Measurements from ENCODE around the gene RPN2. TPM values are rescaled to one million over a fixed set of nuclear protein-coding genes. Genes with fewer than 3 reads are reported as not detected.
A peak's percentile ranks its signal among the peaks of the same experiment; 100 is the strongest.

RPN2 gene
- total RNA-seq, 2 donors from 2014 or later = 112 to 178 TPM

GRCh38 chr20:37218441-37218840 is 39.3 kb downstream of the RPN2 start:
- no peak for ATAC-seq (replicated peaks)
- Mint-ChIP-seq H3K27me3 (no peaks in the 10 kb centered on the region), H3K4me1 (peaks cover 6% of the 10 kb centered on the region), H3K9me3 (no peaks in the 10 kb centered on the region), H3K36me3 (ENCODE audit: low read depth) (peaks cover 95% of the 10 kb centered on the region), H3K27ac (no peak overlapping the region), H3K4me3 (no peak overlapping the region)

DNA sequence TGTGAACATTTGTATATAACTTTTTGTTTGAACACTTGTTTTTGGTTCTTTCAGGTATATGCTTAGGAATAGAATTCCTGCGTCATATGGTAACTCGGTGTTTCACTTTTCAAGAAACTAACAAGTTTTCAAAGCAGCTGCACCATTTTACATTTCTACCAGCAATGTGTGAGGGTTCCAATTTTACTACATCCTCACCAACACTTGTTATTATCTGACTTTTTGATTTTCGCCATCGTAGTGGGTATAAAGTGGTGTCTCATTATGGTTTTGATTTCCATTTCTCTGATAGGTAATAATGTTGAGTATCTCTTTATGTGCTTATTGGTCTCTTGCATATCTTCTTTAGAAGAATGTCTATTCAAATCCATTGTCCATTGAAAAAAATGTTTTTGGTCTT is 39.8 kb downstream of the RPN2 start:
- no peaks in the 10 kb centered on the region for H3K27me3 Mint-ChIP-seq
- peaks cover 6% of the 10 kb centered on the region for H3K4me1 Mint-ChIP-seq
- no peak overlapping the region for H3K4me3 Mint-ChIP-seq
- no peak overlapping the region for H3K27ac Mint-ChIP-seq
- no peaks in the 10 kb centered on the region for H3K9me3 Mint-ChIP-seq
- H3K36me3 Mint-ChIP-seq (ENCODE audit: low read depth) = peaks cover 95% of the 10 kb centered on the region
- ATAC-seq (replicated peaks) = no peak

GRCh38 chr20:37219751-37220668 is 40.9 kb downstream of the RPN2 start:
- Mint-ChIP-seq H3K9me3 (no peaks in the 10 kb centered on the region), H3K4me3 (no peak overlapping the region), H3K27me3 (no peaks in the 10 kb centered on the region), H3K36me3 (ENCODE audit: low read depth) (peaks cover 95% of the 10 kb centered on the region), H3K4me1 (peaks cover 6% of the 10 kb centered on the region), H3K27ac (peak overlapping the region; percentile 62)
- ATAC-seq (replicated peaks) = no peak

DNA sequence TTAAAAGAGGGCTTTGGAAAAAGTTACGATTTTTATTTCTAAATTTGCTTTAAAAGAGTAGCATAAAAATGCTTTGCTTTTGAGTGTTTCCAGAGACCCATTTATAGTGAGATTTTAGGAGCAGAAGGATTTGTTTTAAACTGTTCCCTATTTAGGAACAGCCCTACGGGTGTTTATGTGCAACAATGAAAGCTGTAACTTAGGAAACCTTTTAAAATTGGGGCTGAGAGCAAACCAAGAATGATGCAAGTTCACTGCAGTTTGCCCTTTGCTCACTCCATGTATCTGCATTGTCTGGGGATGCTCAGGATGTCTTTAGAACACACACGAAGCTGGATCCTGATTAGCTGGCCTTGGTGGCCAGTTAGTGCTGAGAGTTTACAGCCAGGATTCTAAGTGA is 41.6 kb downstream of the RPN2 start:
- Mint-ChIP-seq H3K36me3 (ENCODE audit: low read depth) (peaks cover 95% of the 10 kb centered on the region), H3K4me3 (no peak overlapping the region), H3K27me3 (no peaks in the 10 kb centered on the region), H3K27ac (no peak overlapping the region), H3K4me1 (peaks cover 6% of the 10 kb centered on the region), H3K9me3 (no peaks in the 10 kb centered on the region)
- ATAC-seq (replicated peaks) = no peak

GRCh38 chr20:37222086-37222485 is 43.0 kb downstream of the RPN2 start:
- H3K4me1 Mint-ChIP-seq = peaks cover 6% of the 10 kb centered on the region
- H3K9me3 Mint-ChIP-seq = no peaks in the 10 kb centered on the region
- no peak for ATAC-seq (replicated peaks)
- no peak overlapping the region for H3K4me3 Mint-ChIP-seq
- H3K36me3 Mint-ChIP-seq (ENCODE audit: low read depth) = peaks cover 95% of the 10 kb centered on the region
- no peak overlapping the region for H3K27ac Mint-ChIP-seq
- H3K27me3 Mint-ChIP-seq = no peaks in the 10 kb centered on the region

DNA sequence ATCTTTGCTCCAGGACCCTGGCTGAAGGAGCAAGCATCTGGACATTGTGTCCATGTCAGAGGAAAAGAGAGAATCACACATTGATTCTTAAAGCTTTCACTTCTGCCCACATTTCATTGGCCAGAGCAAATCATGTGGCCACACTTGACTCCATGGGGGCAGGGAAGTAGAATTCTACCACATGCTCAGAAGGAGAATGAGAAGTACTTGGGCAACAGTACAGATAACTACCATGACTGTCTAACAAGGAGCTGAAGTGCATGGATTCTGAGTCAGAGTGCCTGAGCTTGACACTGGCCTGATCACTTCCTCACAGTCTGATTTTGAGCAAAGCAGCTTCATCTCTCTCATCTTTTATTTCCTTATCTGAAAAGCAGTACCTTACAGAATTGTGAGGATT is 43.9 kb downstream of the RPN2 start:
- H3K4me1 Mint-ChIP-seq = peaks cover 6% of the 10 kb centered on the region
- H3K9me3 Mint-ChIP-seq = no peaks in the 10 kb centered on the region
- no peak overlapping the region for H3K4me3 Mint-ChIP-seq
- H3K36me3 Mint-ChIP-seq (ENCODE audit: low read depth) = peaks cover 95% of the 10 kb centered on the region
- H3K27me3 Mint-ChIP-seq = no peaks in the 10 kb centered on the region
- peak overlapping the region; percentile 36 for H3K27ac Mint-ChIP-seq
- peak; percentile 44 for ATAC-seq (replicated peaks)

- H3K9me3 Mint-ChIP-seq = no peaks in the 10 kb centered on the region
- H3K36me3 Mint-ChIP-seq (ENCODE audit: low read depth) = peaks cover 97% of the 10 kb centered on the region
- no peak for ATAC-seq (replicated peaks)
- H3K4me3 Mint-ChIP-seq = no peak overlapping the region
- no peak overlapping the region for H3K27ac Mint-ChIP-seq
- no peaks in the 10 kb centered on the region for H3K27me3 Mint-ChIP-seq
- H3K4me1 Mint-ChIP-seq = peaks cover under 1% of the 10 kb centered on the region
Measured at GRCh38 chr20:37225146-37225545, 46.0 kb downstream of the RPN2 start.

DNA sequence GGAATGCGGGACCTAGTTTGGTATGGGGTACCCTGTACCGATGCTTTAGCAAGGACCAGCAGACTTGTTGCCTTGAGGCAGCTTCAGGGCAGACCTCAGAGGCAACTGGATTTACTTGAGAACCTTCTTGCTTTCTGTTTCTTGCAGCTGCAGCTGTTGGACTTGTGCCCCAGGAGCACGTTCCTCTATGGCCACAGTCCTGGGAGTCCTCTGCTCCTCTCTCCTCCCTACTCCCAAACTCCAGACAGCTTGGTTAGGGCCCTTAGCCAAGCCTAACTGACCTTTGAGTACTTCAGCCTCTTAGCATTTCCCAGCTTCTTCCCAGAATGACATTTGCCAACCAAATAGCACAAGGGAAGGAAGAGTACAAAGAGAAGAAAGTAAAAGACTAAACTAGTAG is 47.8 kb downstream of the RPN2 start:
- H3K27ac Mint-ChIP-seq = peak overlapping the region; percentile 46
- H3K4me3 Mint-ChIP-seq = no peak overlapping the region
- no peaks in the 10 kb centered on the region for H3K27me3 Mint-ChIP-seq
- ATAC-seq (replicated peaks) = no peak
- no peaks in the 10 kb centered on the region for H3K9me3 Mint-ChIP-seq
- peaks cover 100% of the 10 kb centered on the region for H3K36me3 Mint-ChIP-seq (ENCODE audit: low read depth)
- H3K4me1 Mint-ChIP-seq = no peaks in the 10 kb centered on the region

GRCh38 chr20:37228082-37228481 is 49.0 kb downstream of the RPN2 start:
- Mint-ChIP-seq H3K4me3 (no peak overlapping the region), H3K4me1 (no peaks in the 10 kb centered on the region), H3K27ac (no peak overlapping the region), H3K9me3 (no peaks in the 10 kb centered on the region), H3K36me3 (ENCODE audit: low read depth) (peaks cover 100% of the 10 kb centered on the region), H3K27me3 (no peaks in the 10 kb centered on the region)
- no peak for ATAC-seq (replicated peaks)

DNA sequence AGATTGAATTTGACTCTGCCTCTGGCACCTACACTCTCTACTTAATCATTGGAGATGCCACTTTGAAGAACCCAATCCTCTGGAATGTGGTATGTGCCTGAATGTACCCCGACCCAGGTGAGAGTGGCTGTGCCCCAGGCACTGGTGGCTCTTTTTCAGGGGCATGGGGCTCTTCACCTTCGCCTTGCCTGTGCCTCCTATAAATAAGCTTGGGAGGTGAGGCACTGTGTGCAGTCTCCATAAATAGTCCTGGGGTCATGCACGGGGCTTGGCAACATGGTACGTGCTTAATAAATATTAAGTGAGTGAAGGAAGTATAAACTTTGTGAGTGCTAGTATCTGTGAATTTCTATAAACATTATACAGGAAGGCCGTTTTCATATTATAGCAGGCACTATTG is 49.5 kb downstream of the RPN2 start:
- H3K4me1 Mint-ChIP-seq = no peaks in the 10 kb centered on the region
- H3K4me3 Mint-ChIP-seq = no peak overlapping the region
- peak overlapping the region; percentile 3 for H3K27ac Mint-ChIP-seq
- no peaks in the 10 kb centered on the region for H3K9me3 Mint-ChIP-seq
- peaks cover 100% of the 10 kb centered on the region for H3K36me3 Mint-ChIP-seq (ENCODE audit: low read depth)
- H3K27me3 Mint-ChIP-seq = no peaks in the 10 kb centered on the region
- ATAC-seq (replicated peaks) = no peak

GRCh38 chr20:37229357-37229756 is 50.2 kb downstream of the RPN2 start:
- H3K27ac Mint-ChIP-seq = peak overlapping the region; percentile 3
- peaks cover 100% of the 10 kb centered on the region for H3K36me3 Mint-ChIP-seq (ENCODE audit: low read depth)

DNA sequence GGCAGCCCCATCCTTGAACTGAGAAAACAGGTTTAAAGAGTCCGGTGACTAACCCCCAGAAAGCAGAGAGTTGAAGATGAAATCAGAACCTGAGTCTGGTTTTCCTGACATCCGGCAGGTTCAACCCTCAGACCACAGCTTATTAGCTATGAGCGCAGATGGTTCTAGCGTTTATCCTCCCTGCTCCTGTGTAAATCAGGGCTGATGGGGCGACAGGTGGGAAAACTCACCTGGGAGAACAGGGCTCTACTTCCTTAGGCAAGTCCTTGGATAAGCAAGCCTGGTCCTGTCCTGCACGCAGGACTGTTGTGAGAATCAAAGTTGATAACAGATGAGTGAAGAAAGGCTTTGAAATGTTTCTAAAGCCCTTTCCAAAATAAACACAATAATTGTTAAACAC is 51.1 kb downstream of the RPN2 start:
- no peak overlapping the region for H3K27ac Mint-ChIP-seq
- H3K9me3 Mint-ChIP-seq = no peaks in the 10 kb centered on the region
- peaks cover 100% of the 10 kb centered on the region for H3K36me3 Mint-ChIP-seq (ENCODE audit: low read depth)
- no peak for ATAC-seq (replicated peaks)
- H3K4me1 Mint-ChIP-seq = no peaks in the 10 kb centered on the region
- no peak overlapping the region for H3K4me3 Mint-ChIP-seq
- H3K27me3 Mint-ChIP-seq = no peaks in the 10 kb centered on the region

More at GRCh38 chr20:37229357-37229756, 50.2 kb downstream of the RPN2 start:
- H3K27me3 Mint-ChIP-seq = no peaks in the 10 kb centered on the region
- H3K4me3 Mint-ChIP-seq = no peak overlapping the region
- no peaks in the 10 kb centered on the region for H3K9me3 Mint-ChIP-seq
- ATAC-seq (replicated peaks) = no peak
- H3K4me1 Mint-ChIP-seq = no peaks in the 10 kb centered on the region

GRCh38 chr20:37231947-37232630 is 53.0 kb downstream of the RPN2 start:
- Mint-ChIP-seq H3K4me1 (no peaks in the 10 kb centered on the region), H3K27ac (peak overlapping the region; percentile 59), H3K27me3 (no peaks in the 10 kb centered on the region), H3K9me3 (no peaks in the 10 kb centered on the region), H3K4me3 (no peak overlapping the region), H3K36me3 (ENCODE audit: low read depth) (peaks cover 100% of the 10 kb centered on the region)
- no peak for ATAC-seq (replicated peaks)

DNA sequence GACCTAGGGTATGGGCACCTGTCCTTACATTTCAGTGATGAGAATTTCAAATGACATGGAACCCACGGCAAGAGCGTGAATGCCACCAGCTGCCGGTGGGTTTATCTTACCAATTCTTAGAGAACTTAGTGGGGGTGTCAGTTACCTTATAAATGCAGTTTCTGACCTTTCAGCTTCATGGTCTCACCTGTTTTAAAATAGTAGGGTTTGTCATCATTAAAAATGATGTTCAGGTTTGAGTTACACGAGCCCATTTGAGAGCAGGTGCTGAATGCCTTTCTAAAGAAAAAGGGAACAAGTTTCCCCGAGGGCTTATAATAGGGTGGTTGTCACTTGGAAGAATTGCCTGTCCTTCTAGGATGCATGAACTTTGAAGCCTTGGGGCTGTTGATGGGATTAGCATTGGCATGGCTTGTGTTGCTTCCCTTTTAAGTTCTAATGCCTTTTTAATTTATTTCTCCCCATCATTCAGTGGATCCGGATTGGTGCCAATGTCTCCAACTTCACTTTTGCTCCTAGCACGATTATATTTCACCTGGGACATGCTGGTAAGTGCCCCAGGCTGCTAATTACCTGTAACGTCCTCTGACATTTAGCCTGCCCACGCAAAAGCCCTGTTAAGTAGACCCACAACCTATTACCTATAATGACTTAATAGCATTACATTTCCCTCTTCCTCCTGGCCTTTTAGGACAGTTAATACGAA is 54.6 kb downstream of the RPN2 start:
- no peak overlapping the region for H3K27ac Mint-ChIP-seq
- H3K9me3 Mint-ChIP-seq = no peaks in the 10 kb centered on the region
- ATAC-seq (replicated peaks) = no peak
- H3K36me3 Mint-ChIP-seq (ENCODE audit: low read depth) = peaks cover 97% of the 10 kb centered on the region
- H3K27me3 Mint-ChIP-seq = no peaks in the 10 kb centered on the region
- no peaks in the 10 kb centered on the region for H3K4me1 Mint-ChIP-seq
- no peak overlapping the region for H3K4me3 Mint-ChIP-seq

GRCh38 chr20:37234254-37234581 is 55.1 kb downstream of the RPN2 start:
- Mint-ChIP-seq H3K27me3 (no peaks in the 10 kb centered on the region), H3K36me3 (ENCODE audit: low read depth) (peaks cover 97% of the 10 kb centered on the region), H3K4me3 (no peak overlapping the region), H3K27ac (no peak overlapping the region), H3K9me3 (no peaks in the 10 kb centered on the region), H3K4me1 (no peaks in the 10 kb centered on the region)
- ATAC-seq (replicated peaks) = no peak
